GM20000 (cell line): ENCODE data around the gene RP9.

Experiments
- DNase-seq: peaks from one replicate; pipeline ENCODE4 v3.0.0; 2012; ENCODE audit warnings: low spot score
- TF ChIP-seq, protein P1 (sequence below): IDR thresholded peaks from 2 replicates; pipeline ENCODE4 v1.5.1; 2012; ENCODE audit warnings: mild to moderate bottlenecking, control low read depth; ENCODE audit errors: extremely low read depth, missing control alignments

Gene RP9

GRCh38 chr7:33128631-33128989 lies 19.4 kb upstream of the RP9 start:
- TF ChIP-seq, protein P1, sequence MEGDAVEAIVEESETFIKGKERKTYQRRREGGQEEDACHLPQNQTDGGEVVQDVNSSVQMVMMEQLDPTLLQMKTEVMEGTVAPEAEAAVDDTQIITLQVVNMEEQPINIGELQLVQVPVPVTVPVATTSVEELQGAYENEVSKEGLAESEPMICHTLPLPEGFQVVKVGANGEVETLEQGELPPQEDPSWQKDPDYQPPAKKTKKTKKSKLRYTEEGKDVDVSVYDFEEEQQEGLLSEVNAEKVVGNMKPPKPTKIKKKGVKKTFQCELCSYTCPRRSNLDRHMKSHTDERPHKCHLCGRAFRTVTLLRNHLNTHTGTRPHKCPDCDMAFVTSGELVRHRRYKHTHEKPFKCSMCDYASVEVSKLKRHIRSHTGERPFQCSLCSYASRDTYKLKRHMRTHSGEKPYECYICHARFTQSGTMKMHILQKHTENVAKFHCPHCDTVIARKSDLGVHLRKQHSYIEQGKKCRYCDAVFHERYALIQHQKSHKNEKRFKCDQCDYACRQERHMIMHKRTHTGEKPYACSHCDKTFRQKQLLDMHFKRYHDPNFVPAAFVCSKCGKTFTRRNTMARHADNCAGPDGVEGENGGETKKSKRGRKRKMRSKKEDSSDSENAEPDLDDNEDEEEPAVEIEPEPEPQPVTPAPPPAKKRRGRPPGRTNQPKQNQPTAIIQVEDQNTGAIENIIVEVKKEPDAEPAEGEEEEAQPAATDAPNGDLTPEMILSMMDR: no peak
- no peak for DNase-seq

GRCh38 chr7:33127085-33127484 lies 17.9 kb upstream of the RP9 start:
- TF ChIP-seq, protein P1: no peak

DNA sequence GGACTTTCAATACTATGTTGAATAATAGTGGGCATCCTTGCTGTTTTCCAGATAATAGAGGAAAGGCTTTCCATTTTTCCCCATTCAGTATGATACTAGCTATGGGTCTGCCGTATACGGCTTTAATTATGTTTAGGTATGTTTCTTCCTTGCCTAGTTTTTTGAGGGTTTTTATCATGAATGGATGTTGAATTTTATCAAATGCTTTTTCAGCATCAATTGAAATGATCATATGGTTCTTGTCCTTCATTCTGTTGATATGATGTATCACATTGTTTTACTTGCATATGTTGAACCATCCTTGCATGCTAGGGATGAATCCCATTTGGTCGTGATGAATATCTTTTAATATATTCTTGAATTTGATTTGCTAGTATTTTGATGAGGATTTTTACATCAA lies 9.2 kb upstream of the RP9 start:
- no peak for DNase-seq
- TF ChIP-seq, protein P1: no peak

More at GRCh38 chr7:33127085-33127484, 17.9 kb upstream of the RP9 start:
- no peak for DNase-seq

DNA sequence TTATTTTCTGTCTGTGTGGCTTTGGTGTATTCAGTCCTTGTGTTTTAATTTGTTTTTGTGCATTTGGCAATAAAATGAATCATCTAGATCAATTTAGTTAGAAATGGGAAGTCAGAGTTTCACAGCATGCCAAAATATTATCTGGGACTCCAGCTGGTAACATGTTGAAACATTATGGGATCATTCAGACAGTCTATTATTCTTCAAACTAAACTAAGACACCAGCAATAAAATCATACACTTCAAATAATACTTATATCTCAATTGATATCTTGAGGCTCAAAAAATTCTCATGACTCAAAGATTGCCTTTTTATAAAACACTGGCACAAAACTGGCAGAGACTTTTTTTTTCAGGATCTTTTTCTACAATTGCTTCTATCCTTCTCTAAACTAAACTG lies 5.8 kb upstream of the RP9 start:
- DNase-seq: no peak
- TF ChIP-seq, protein P1: no peak

DNA sequence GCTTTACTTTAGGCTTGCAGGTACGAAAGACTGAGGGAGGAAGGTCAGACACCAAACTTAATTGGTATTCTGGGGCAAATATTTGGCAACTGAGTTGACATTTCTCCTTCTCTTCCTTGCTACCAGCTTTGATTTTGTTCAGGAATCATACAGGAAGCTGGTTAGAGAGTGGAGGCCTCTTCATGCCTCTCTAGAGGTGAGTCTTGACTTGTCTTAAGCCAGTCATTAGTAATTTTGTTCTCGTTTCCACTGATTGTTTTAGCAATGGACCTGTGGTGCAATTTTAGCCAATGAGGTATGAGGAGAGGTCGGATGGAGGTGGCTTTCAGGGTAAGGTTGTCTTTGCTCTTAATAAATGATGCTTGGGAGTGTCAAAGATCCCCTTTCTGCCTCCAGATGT lies 2.4 kb upstream of the RP9 start:
- TF ChIP-seq, protein P1: no peak
- DNase-seq: no peak

GRCh38 chr7:33109758-33110238 lies 594 bp upstream of the RP9 start:
- TF ChIP-seq, protein P1: no peak
- no peak for DNase-seq

- TF ChIP-seq, protein P1: no peak
- DNase-seq: peak; percentile 27
Observed at GRCh38 chr7:33108554-33109004, 625 bp downstream of the RP9 start.
